Measurements from ENCODE around the gene BICC1. TPM values are rescaled to one million over a fixed set of nuclear protein-coding genes. Genes with fewer than 3 reads are reported as not detected.

The BICC1 gene
- total and polyA plus RNA-seq, 8 donors, result 19.0 to 37.4 (median 23.0) TPM

DNA sequence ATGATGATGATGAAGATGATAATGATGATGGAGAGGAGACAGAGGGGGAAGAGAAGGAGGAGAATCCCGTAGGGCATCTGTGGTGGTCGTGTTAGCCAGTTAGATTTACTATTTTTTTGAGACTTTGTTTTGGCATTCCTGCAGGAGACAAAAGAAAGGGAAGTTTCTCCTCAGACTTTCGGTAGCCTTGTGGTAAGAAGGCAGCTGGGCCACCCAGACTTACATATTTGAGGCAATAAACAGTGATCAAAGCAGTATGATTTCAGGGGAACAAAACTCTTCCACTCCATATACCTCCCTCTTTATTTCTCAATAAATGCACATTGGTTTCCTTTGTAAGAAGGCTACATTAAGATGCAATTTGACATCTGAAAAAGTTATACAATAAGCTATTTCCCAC, 32.4 kb upstream of the BICC1 start:
- TF ChIP-seq CTCF (IDR thresholded peaks at IDR 0.05), result no peak
- Histone ChIP-seq H3K27me3 (no peaks in the 10 kb centered on the region), H3K4me3 (no peak overlapping the region), H3K4me1 (no peaks in the 10 kb centered on the region), H3K27ac (no peak overlapping the region), H3K9me3 (no peaks in the 10 kb centered on the region), H3K36me3 (no peaks in the 10 kb centered on the region)
- FAIRE-seq, result no peak
- no peak for ATAC-seq
- WGBS, 2 donors, result 71 to 89% methylated on average over 3 of the region's 3 CpGs
- DNase-seq, result no peak
- intact Hi-C loops (cut with DNase I), result no loop called here

DNA sequence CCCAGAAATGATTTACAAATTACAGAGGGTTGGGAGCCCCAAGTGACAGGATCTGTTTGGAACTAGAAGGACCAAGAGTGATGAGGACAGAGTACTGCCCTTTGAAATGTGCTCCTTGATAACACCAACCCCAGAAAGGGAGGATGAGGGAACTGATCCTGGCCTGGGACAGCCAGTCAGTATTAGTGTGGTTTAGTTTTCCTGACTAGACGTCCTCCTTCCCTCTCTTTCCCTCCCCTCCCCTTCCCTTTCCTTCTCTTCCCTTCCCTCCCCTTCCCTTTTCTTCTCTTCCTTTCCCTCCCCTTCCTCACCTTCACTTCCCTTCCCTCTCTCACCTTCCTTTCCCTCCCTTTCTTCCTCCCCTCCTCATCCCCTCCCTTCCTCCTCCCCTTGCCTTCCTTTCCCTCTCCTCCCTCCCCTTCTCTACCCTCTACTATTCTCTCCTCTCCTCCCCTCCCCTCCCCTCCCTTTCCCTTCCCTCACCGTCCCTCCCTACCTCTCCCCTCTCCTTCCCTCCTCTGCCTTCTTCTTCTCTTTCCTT, 31.0 kb upstream of the BICC1 start:
- no peak for TF ChIP-seq CTCF (IDR thresholded peaks at IDR 0.05)
- Histone ChIP-seq H3K4me1 (no peaks in the 10 kb centered on the region), H3K27me3 (no peaks in the 10 kb centered on the region), H3K9me3 (no peaks in the 10 kb centered on the region), H3K4me3 (no peak overlapping the region), H3K36me3 (no peaks in the 10 kb centered on the region), H3K27ac (no peak overlapping the region)
- no peak for FAIRE-seq
- 71 to 72% methylated on average over 2 of the region's 2 CpGs for WGBS, 2 donors
- ATAC-seq, result no peak
- intact Hi-C loops (cut with DNase I), result no loop called here
- DNase-seq, result no peak

DNA sequence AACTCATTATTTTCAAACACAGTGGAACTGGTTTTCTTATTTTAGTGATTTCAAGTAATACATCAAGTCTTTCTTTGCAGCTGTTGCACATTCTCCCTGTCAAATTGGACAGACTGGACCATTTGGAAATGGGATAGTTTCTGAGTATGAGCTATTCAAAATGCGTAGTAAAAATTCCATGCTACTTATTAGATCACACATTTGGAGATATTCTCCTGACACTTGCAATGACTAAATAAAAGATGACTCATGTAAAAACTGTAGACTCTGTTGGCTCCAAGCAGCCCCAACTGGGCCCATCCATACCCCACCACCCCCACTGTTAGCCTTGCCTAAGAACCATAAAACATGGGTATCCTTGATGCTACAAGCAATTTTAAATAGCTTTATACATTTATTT, 25.9 kb upstream of the BICC1 start:
- no peaks in the 10 kb centered on the region for H3K4me1 ChIP-seq
- FAIRE-seq, result no peak
- no peak overlapping the region for H3K27ac ChIP-seq
- no peaks in the 10 kb centered on the region for H3K9me3 ChIP-seq
- 84 to 89% methylated on average over 1 of the region's 1 CpG for WGBS, 2 donors
- DNase-seq, result no peak
- no peak overlapping the region for H3K4me3 ChIP-seq
- no peak for TF ChIP-seq CTCF (IDR thresholded peaks at IDR 0.05)
- no peaks in the 10 kb centered on the region for H3K36me3 ChIP-seq
- no peak for ATAC-seq
- H3K27me3 ChIP-seq, result no peaks in the 10 kb centered on the region
- intact Hi-C loops (cut with DNase I), result no loop called here

DNA sequence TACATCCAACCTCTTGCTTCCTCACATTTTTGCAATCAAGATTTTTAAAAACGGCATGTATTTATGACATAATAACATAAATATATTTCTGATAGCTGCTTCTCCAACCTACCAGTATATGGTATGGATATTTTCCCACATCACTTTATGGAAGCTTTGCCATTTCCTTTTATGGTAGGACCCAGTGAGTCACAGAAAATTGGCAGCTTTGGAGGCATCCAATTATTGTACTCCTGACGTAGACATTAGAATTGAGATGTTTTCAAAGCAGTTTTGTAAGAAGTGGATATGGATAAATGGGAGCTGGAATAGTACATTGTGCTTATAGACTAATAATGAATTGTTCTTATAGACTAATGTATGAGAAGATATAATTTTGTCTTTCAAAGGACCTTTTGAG, 23.8 kb upstream of the BICC1 start:
- DNase-seq (no peak), ATAC-seq (no peak), FAIRE-seq (no peak)
- Histone ChIP-seq H3K4me3 (no peak overlapping the region), H3K9me3 (no peaks in the 10 kb centered on the region), H3K4me1 (no peaks in the 10 kb centered on the region), H3K36me3 (no peaks in the 10 kb centered on the region), H3K27me3 (no peaks in the 10 kb centered on the region), H3K27ac (no peak overlapping the region)
- TF ChIP-seq CTCF (IDR thresholded peaks at IDR 0.05), result no peak
- WGBS, 2 donors, result 75 to 83% methylated on average over 2 of the region's 2 CpGs
- intact Hi-C loops (cut with DNase I), result no loop called here

DNA sequence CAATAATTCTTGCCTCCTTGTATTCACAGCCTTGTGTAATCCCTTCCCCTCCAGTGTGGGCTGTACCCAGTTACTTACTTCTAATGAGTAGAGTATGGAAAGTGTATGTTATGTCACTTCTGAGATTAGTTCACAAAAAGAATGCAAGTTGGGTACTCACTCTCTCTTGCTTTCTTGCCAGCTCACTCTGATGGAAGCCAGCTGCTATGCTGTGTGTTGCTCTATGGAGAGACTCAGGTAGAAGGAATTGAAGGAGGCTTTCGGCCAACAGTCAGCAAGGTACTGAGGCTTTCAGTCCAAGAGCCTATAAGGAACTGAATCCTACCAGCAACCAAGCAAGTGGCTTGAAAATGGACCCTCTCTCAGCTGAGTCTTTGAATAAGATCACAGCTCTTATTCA, 9.7 kb upstream of the BICC1 start:
- no peaks in the 10 kb centered on the region for H3K4me1 ChIP-seq
- no peak overlapping the region for H3K4me3 ChIP-seq
- no peaks in the 10 kb centered on the region for H3K27me3 ChIP-seq
- H3K9me3 ChIP-seq, result no peaks in the 10 kb centered on the region
- TF ChIP-seq CTCF (IDR thresholded peaks at IDR 0.05), result no peak
- intact Hi-C loops (cut with DNase I), result no loop called here
- ATAC-seq, result no peak
- WGBS, 2 donors, result 83 to 93% methylated on average over 1 of the region's 1 CpG
- no peak for FAIRE-seq
- DNase-seq, result no peak
- no peak overlapping the region for H3K27ac ChIP-seq
- no peaks in the 10 kb centered on the region for H3K36me3 ChIP-seq
